Right atrium auricular region (tissue), 2 donors: ENCODE results near the gene PTPN12. TPM values are rescaled to one million over a fixed set of nuclear protein-coding genes. Genes with fewer than 3 reads are reported as not detected.

Experiments used
- DNase-seq: peaks from one replicate; pipeline ENCODE4 v3.0.0-alpha.2; 2019; ENCODE audit warnings: low spot score
- H3K27ac ChIP-seq, 2 donors: fragments of 200-600 bp; sonication (generic); 1 replicate in 1 of 2; 2 replicates in 1 of 2; pipeline ENCODE4 v1.5.1; 2016 to 2019
- H3K27me3 ChIP-seq, 2 donors: fragments of 200-600 bp; sonication (generic); one replicate each; pipeline versions ENCODE4 v1.5.1 to v1.6.0; 2017 to 2019
- H3K36me3 ChIP-seq: fragments of 200-600 bp; sonication (generic); one replicate; pipeline ENCODE4 v1.5.1; 2016
- H3K4me1 ChIP-seq, 2 donors: fragments of 200-600 bp; sonication (generic); one replicate each; pipeline versions ENCODE4 v1.5.1 to v1.6.0; 2017 to 2019
- H3K4me3 ChIP-seq, 2 donors: fragments of 200-600 bp; sonication (generic); 1 replicate in 1 of 2; 2 replicates in 1 of 2; pipeline ENCODE4 v1.5.1; 2017 to 2019; ENCODE audit warnings: mild to moderate bottlenecking in 1 of 2, moderate library complexity in 1 of 2
- H3K9me3 ChIP-seq, 2 donors: fragments of 200-600 bp; sonication (generic); one replicate each; pipeline ENCODE4 v1.5.1; 2019
- CTCF ChIP-seq, 2 donors: fragments of 200-600 bp; sonication (generic); IDR thresholded peaks; one replicate each; pipeline ENCODE4 v1.5.1; 2019; ENCODE audit warnings: antibody characterized with exemption in 2 of 2
- total RNA-seq, 2 donors: library from RNA; depleted of rRNA; stranded (reverse); fragments of >200 nt; gene quantifications; one replicate each; pipeline ENCODE4 v1.1.0, GENCODE V29; 2016

Gene PTPN12
- total RNA-seq, 2 donors from 2014 or later, result 38.8 to 54.2 TPM

DNA sequence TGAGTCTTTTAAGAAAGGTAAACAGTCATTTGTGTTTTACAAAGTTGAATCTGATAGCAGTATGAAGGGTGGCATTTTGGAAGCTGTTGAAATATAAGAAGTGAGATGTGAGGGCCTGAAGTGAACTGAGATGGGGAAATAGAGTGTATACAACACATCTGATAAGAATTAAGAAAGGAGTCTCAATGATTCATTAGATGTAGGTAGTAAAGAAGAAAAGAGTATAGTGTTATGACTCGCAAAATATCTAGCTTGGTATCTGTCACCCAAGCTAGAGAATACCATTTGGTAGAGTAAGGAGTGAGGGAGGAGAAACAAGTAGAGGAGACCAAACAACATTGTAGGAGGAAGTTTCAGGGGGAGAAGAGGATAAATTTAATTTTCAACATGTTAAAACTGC lies 5.3 kb downstream of the PTPN12 start:
- Histone ChIP-seq H3K4me3 (no peak overlapping the region), H3K27me3 (no peaks in the 10 kb centered on the region), H3K36me3 (no peaks in the 10 kb centered on the region), H3K4me1 (peaks cover 0 to 51% of the 10 kb centered on the region in 2 donors), H3K9me3 (no peaks in the 10 kb centered on the region), H3K27ac (no peak overlapping the region)
- DNase-seq, result no peak
- TF ChIP-seq CTCF (IDR thresholded peaks at IDR 0.05), result no peak

- no peak for DNase-seq
- peaks cover 0 to 55% of the 10 kb centered on the region in 2 donors for H3K4me1 ChIP-seq
- no peak for TF ChIP-seq CTCF (IDR thresholded peaks at IDR 0.05)
- no peak overlapping the region for H3K27ac ChIP-seq
- H3K36me3 ChIP-seq, result no peaks in the 10 kb centered on the region
- no peaks in the 10 kb centered on the region for H3K9me3 ChIP-seq
- no peak overlapping the region for H3K4me3 ChIP-seq
- no peaks in the 10 kb centered on the region for H3K27me3 ChIP-seq
These were observed 5.8 kb downstream of the PTPN12 start for GRCh38 chr7:77542895-77543294.

- H3K27ac ChIP-seq, result no peak overlapping the region
- no peaks in the 10 kb centered on the region for H3K36me3 ChIP-seq
- no peaks in the 10 kb centered on the region for H3K27me3 ChIP-seq
- H3K4me1 ChIP-seq, result peaks cover 0 to 65% of the 10 kb centered on the region in 2 donors
- no peak for DNase-seq
- no peaks in the 10 kb centered on the region for H3K9me3 ChIP-seq
- H3K4me3 ChIP-seq, result no peak overlapping the region
- no peak for TF ChIP-seq CTCF (IDR thresholded peaks at IDR 0.05)
These were observed 6.8 kb downstream of the PTPN12 start for GRCh38 chr7:77543910-77544309.

GRCh38 chr7:77544518-77544917 lies 7.4 kb downstream of the PTPN12 start:
- Histone ChIP-seq H3K4me3 (no peak overlapping the region), H3K9me3 (no peaks in the 10 kb centered on the region), H3K36me3 (no peaks in the 10 kb centered on the region), H3K27ac (no peak overlapping the region), H3K4me1 (peaks cover 0 to 66% of the 10 kb centered on the region in 2 donors), H3K27me3 (no peaks in the 10 kb centered on the region)
- DNase-seq, result no peak
- TF ChIP-seq CTCF (IDR thresholded peaks at IDR 0.05), result no peak

DNA sequence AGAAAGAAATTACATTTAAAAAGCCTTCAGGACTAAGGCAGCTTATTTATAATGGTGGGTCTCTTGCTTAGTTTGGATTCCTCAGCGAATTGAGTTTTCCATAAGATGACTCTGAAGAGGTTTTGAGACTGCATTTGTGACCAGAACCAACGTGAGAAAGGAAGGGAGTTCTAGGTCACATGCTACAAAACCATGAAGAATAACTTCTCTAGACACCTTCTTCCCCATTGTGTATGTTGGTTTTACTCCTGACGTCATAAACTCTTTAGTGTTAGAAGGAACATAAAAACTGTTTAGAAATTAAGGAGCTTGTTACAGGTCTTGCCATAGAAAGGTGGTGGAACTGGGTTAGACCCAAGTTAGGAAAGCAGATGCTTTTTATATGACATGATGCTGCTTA lies 11.1 kb downstream of the PTPN12 start:
- no peaks in the 10 kb centered on the region for H3K27me3 ChIP-seq
- H3K4me3 ChIP-seq, result no peak overlapping the region
- H3K4me1 ChIP-seq, result peaks cover 0 to 58% of the 10 kb centered on the region in 2 donors
- peaks cover 0 to 2% of the 10 kb centered on the region in 2 donors for H3K9me3 ChIP-seq
- H3K27ac ChIP-seq, result peak overlapping the region; percentile 13 to 24
- TF ChIP-seq CTCF (IDR thresholded peaks at IDR 0.05), result no peak
- DNase-seq, result no peak
- no peaks in the 10 kb centered on the region for H3K36me3 ChIP-seq

- Histone ChIP-seq H3K4me1 (peaks cover 0 to 57% of the 10 kb centered on the region in 2 donors), H3K4me3 (no peak overlapping the region), H3K27ac (peak overlapping the region; percentile 15 to 24), H3K27me3 (no peaks in the 10 kb centered on the region), H3K9me3 (peaks cover 0 to 5% of the 10 kb centered on the region in 2 donors), H3K36me3 (no peaks in the 10 kb centered on the region)
- no peak for DNase-seq
- no peak for TF ChIP-seq CTCF (IDR thresholded peaks at IDR 0.05)
These were observed 12.2 kb downstream of the PTPN12 start for GRCh38 chr7:77549106-77549870.
